Neural cell (in vitro differentiated cells): ENCODE results near the gene TXN2.

Experiments used
- CTCF ChIP-seq: fragments of 450-650 bp; IDR thresholded peaks from 2 replicates; pipeline ENCODE4 v1.5.1; 2014; ENCODE audit warnings: antibody characterized with exemption, mild to moderate bottlenecking, moderate library complexity; ENCODE audit not compliant: poor library complexity, severe bottlenecking
- EP300 ChIP-seq: fragments of 450-650 bp; conservative IDR thresholded peaks from 2 replicates; pipeline ENCODE4 v1.6.1; 2014; ENCODE audit warnings: antibody characterized with exemption, mild to moderate bottlenecking, moderate library complexity; ENCODE audit not compliant: poor library complexity, severe bottlenecking
- EZH2 ChIP-seq: fragments of 200-600, 300-800 bp; shearing (Covaris generic), sonication (generic); IDR thresholded peaks from 2 replicates; pipeline ENCODE4 v1.6.1; 2014; ENCODE audit warnings: antibody characterized with exemption, low read length, borderline replicate concordance, mild to moderate bottlenecking; ENCODE audit not compliant: insufficient read depth, poor library complexity, severe bottlenecking
- MXI1 ChIP-seq: fragments of 450-650 bp; conservative IDR thresholded peaks from 2 replicates; pipeline ENCODE4 v1.6.1; 2014; ENCODE audit warnings: antibody characterized with exemption, mild to moderate bottlenecking; ENCODE audit not compliant: poor library complexity, severe bottlenecking
- RAD21 ChIP-seq: fragments of 450-650 bp; conservative IDR thresholded peaks from 2 replicates; pipeline ENCODE4 v1.6.1; 2014; ENCODE audit warnings: antibody characterized with exemption, mild to moderate bottlenecking, moderate library complexity
- REST ChIP-seq: IDR thresholded peaks from 2 replicates; pipeline ENCODE4 v1.6.1; 2012; ENCODE audit warnings: borderline replicate concordance
- SMC3 ChIP-seq: fragments of 450-650 bp; conservative IDR thresholded peaks from 2 replicates; pipeline ENCODE4 v1.6.1; 2014; ENCODE audit warnings: antibody characterized with exemption, mild to moderate bottlenecking, moderate library complexity; ENCODE audit not compliant: poor library complexity
- TAF1 ChIP-seq: IDR thresholded peaks from 2 replicates; pipeline ENCODE4 v1.6.1; 2012; ENCODE audit warnings: low read depth

GRCh38 chr22:36454916-36455570 lies 26.4 kb downstream of the TXN2 start:
- TF ChIP-seq CTCF (peak; percentile 20), EP300 (peak; percentile 54), MXI1 (no peak), TAF1 (no peak), SMC3 (no peak), REST (no peak), RAD21 (no peak), EZH2 (no peak)
